Transverse colon (tissue), 4 donors: ENCODE measurements around the gene KIAA0040. TPM values are rescaled to one million over a fixed set of nuclear protein-coding genes. Genes with fewer than 3 reads are reported as not detected.

Experiments
- DNase-seq: peaks from one replicate; pipeline ENCODE4 v3.0.0-alpha.2; 2019
- H3K27ac ChIP-seq, 4 donors: fragments of 200-600 bp; sonication (generic); 2 replicates each; pipeline ENCODE4 v1.5.1; 2016 to 2018; ENCODE audit warnings: inconsistent platforms in 4 of 4
- H3K27me3 ChIP-seq: fragments of 200-600 bp; sonication (generic); 2 replicates; pipeline ENCODE4 v1.5.1; 2017; ENCODE audit warnings: inconsistent platforms
- H3K36me3 ChIP-seq, 4 donors: fragments of 200-600 bp; sonication (generic); 2 replicates each; pipeline ENCODE4 v1.5.1; 2017 to 2019; ENCODE audit warnings: inconsistent platforms in 4 of 4
- H3K4me1 ChIP-seq, 4 donors: fragments of 200-600 bp; sonication (generic); 2 replicates each; pipeline ENCODE4 v1.5.1; 2017 to 2020; ENCODE audit warnings: inconsistent platforms in 4 of 4
- H3K4me3 ChIP-seq, 4 donors: fragments of 200-600 bp; sonication (generic); 1 replicate in 1 of 4; 2 replicates in 3 of 4; pipeline versions ENCODE4 v1.5.1 to v1.6.1; 2017 to 2019; ENCODE audit warnings: inconsistent platforms in 4 of 4
- H3K9me3 ChIP-seq, 2 donors: fragments of 200-600 bp; sonication (generic); 2 replicates each; pipeline ENCODE4 v1.5.1; 2017 to 2019; ENCODE audit warnings: inconsistent platforms in 2 of 2
- EP300 ChIP-seq: sonication (generic); formaldehyde crosslinking; IDR thresholded peaks from one replicate; pipeline ENCODE4 v1.6.1; 2017; ENCODE audit warnings: antibody characterized with exemption, low read depth
- POLR2A ChIP-seq: fragments of 450-650 bp; IDR thresholded peaks from one replicate; pipeline ENCODE4 v1.6.1; 2016; ENCODE audit warnings: antibody characterized with exemption, mild to moderate bottlenecking, moderate library complexity
- POLR2AphosphoS5 ChIP-seq, 3 donors: sonication (generic); formaldehyde crosslinking; IDR thresholded peaks; one replicate each; pipeline ENCODE4 v1.6.1; 2016; ENCODE audit warnings: antibody characterized with exemption in 3 of 3
- WGBS, 2 donors: methylation state at CpG; one replicate each; pipeline ENCODE4 v1.1.5; 2018; ENCODE audit warnings: low coverage in 1 of 2; 5-methylcytosine and 5-hydroxymethylcytosine counted together
- in situ Hi-C, 4 donors: fragments of 200-750 bp; cut with MboI; loops; one replicate each; pipeline versions ENCODE4 v1.15.0 to v1.15.1; 2017; ENCODE audit warnings: low sequenced_read_pairs in 3 of 4, low pct_ligation_motif_present in 1 of 4, low pct_unique_long_range_greater_than_20kb in 1 of 4
- intact Hi-C: fragments of 100-400 bp; cut with DNase I; formaldehyde crosslinking; loops from one replicate; pipeline ENCODE4 v1.15.1; 2023; ENCODE audit warnings: low total_unique reads
- total RNA-seq, 4 donors: library from RNA; depleted of rRNA; stranded (reverse); fragments of >200 nt; gene quantifications; one replicate each; pipeline ENCODE4 v1.1.0, GENCODE V29; 2016
- TF ChIP-seq, protein P1 (sequence below), 5 experiments: fragments of 200-600 bp in 3 of 5; fragments of 450-650 bp in 2 of 5; sonication (generic) in 3 of 5; IDR thresholded peaks; 1 replicate in 2 of 5; 2 replicates in 3 of 5; pipeline ENCODE4 v1.5.1; 2016 to 2017; ENCODE audit warnings: antibody characterized with exemption in 5 of 5, inconsistent platforms in 3 of 5, mild to moderate bottlenecking in 2 of 5, moderate library complexity in 1 of 5

Gene KIAA0040
- total RNA-seq, 4 donors from 2014 or later, result 17.5 to 35.5 (median 21.2) TPM

DNA sequence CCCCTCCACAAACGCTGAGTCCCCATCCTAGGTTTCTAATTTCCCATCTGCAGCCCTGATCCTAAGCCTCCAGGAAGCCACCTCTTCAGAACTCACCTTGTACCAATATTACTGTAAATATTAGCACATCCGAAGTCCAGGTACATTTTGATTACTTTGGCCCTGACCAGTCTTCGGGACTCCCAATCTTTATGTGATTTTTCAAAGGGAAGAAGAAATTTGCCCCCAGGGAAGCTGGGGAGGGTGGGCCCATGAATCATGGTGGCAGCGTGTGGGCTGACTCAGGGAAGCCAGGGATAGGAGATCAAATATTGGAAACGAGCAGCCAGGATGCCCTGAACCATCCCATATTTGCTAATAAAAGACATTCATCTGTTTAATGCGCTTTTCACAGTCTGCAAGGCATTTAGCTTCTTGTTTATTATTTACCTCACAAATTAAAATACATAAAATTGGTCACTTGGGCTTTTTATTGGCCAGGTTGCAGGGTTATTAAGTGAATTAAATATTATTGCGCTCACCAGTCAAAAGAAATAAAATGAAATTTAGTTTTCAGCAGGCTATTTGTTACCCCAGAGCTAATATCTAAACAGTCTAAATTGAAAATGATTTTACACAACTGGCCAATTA, 46.6 kb downstream of the KIAA0040 start:
- H3K27ac ChIP-seq, result no peak overlapping the region
- H3K27me3 ChIP-seq, result peaks cover 4% of the 10 kb centered on the region
- H3K4me3 ChIP-seq, result no peak overlapping the region
- peaks cover 0 to 6% (median 0%) of the 10 kb centered on the region in 4 donors for H3K4me1 ChIP-seq
- H3K9me3 ChIP-seq, result no peaks in the 10 kb centered on the region
- 54 to 56% methylated on average over 4 to 6 of the region's 7 CpGs for WGBS, 2 donors
- no peaks in the 10 kb centered on the region for H3K36me3 ChIP-seq
- intact Hi-C loops, result loop anchor here (5.0 kb wide), 1 partner anchor 114 kb away; no protein-coding TSS in a partner anchor
- in situ Hi-C loops, result loop anchor here in 2 of 4 donors (25.0 kb wide), 2 partner anchors 109 to 384 kb away; no protein-coding TSS in a partner anchor
- TF ChIP-seq POLR2A, result no peak
- TF ChIP-seq POLR2AphosphoS5 (IDR thresholded peaks at IDR 0.05), result no peak
- no peak for DNase-seq

DNA sequence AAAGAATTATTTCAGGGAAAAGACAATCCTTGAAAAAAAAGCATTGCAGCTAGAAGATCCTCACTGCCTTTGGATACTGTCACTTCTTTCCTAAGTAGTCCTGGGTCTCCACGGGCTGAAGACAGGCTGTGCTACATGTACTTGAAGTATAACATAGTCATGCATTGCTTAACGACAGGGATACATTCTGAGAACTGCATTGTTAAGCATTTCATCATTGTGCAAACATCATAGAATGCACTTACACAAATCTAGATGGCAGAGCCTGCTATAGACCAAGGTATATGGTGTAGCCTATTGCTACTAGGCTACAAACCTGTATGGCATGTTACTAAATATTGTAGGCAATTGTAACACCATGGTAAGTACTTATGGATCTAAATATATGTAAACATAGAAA, 54.0 kb downstream of the KIAA0040 start:
- H3K4me1 ChIP-seq, result no peaks in the 10 kb centered on the region
- intact Hi-C loops, result no loop called here
- H3K9me3 ChIP-seq, result no peaks in the 10 kb centered on the region
- 35 to 57% methylated on average over 2 of the region's 2 CpGs for WGBS, 2 donors
- TF ChIP-seq, protein P1, sequence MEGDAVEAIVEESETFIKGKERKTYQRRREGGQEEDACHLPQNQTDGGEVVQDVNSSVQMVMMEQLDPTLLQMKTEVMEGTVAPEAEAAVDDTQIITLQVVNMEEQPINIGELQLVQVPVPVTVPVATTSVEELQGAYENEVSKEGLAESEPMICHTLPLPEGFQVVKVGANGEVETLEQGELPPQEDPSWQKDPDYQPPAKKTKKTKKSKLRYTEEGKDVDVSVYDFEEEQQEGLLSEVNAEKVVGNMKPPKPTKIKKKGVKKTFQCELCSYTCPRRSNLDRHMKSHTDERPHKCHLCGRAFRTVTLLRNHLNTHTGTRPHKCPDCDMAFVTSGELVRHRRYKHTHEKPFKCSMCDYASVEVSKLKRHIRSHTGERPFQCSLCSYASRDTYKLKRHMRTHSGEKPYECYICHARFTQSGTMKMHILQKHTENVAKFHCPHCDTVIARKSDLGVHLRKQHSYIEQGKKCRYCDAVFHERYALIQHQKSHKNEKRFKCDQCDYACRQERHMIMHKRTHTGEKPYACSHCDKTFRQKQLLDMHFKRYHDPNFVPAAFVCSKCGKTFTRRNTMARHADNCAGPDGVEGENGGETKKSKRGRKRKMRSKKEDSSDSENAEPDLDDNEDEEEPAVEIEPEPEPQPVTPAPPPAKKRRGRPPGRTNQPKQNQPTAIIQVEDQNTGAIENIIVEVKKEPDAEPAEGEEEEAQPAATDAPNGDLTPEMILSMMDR (IDR thresholded peaks at IDR 0.05), result no peak
- TF ChIP-seq POLR2AphosphoS5 (IDR thresholded peaks at IDR 0.05) (no peak), POLR2A (no peak), EP300 (no peak)
- no peaks in the 10 kb centered on the region for H3K36me3 ChIP-seq
- H3K27me3 ChIP-seq, result no peaks in the 10 kb centered on the region
- no peak overlapping the region for H3K4me3 ChIP-seq
- in situ Hi-C loops, result loop anchor here in 2 of 4 donors (25.0 kb wide), 2 partner anchors 101 to 376 kb away; no protein-coding TSS in a partner anchor
- H3K27ac ChIP-seq, result no peak overlapping the region
- no peak for DNase-seq

DNA sequence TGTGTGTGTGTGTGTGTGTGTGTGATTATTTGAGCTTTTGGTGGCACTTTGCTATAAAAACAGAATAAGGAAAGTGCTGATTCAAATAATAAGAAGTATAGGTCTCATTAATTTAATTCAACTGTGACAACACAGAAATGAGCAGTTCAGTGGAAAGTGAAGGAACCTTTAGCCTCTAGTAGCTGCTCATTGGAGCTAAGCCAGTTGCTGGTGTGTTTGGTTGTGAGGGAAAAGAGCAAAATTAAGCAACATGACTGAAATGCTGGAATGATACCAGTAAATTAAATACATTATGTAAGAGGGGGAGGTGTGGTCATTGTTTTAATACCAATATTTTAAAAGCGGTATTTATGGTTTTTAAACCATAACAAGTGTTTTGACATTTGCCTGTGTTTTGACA, 55.2 kb downstream of the KIAA0040 start:
- no peak overlapping the region for H3K27ac ChIP-seq
- intact Hi-C loops (no loop called here), in situ Hi-C loops (loop anchor here in 2 of 4 donors (25.0 kb wide), 2 partner anchors 100 to 375 kb away; no protein-coding TSS in a partner anchor)
- no peaks in the 10 kb centered on the region for H3K27me3 ChIP-seq
- no peak overlapping the region for H3K4me3 ChIP-seq
- no peak for TF ChIP-seq EP300
- TF ChIP-seq, protein P1 (IDR thresholded peaks at IDR 0.05), result no peak
- TF ChIP-seq POLR2A, result no peak
- TF ChIP-seq POLR2AphosphoS5 (IDR thresholded peaks at IDR 0.05), result no peak
- DNase-seq, result no peak
- 75 to 86% methylated on average over 1 of the region's 1 CpG for WGBS, 2 donors
- H3K9me3 ChIP-seq, result no peaks in the 10 kb centered on the region
- no peaks in the 10 kb centered on the region for H3K36me3 ChIP-seq
- H3K4me1 ChIP-seq, result no peaks in the 10 kb centered on the region

DNA sequence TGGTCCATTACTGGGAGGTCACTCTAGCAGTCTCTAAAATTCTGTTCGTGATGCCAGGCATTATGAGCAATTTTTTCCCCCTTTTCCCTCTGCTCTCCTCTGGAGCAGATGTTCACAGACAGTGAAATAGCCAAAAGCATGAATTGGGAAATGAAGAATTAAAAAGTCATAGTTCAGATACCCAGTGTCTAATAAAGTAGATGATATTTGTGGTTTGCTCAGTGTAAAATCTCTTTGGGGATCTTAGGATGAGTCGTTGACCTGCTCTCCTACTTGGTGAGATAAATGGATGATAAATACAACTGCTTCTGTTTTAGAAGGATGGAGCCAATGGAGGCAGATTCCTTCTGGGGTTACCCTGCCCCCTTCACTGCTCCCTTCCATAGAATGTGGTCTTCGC, 56.3 kb downstream of the KIAA0040 start:
- Histone ChIP-seq H3K4me3 (no peak overlapping the region), H3K36me3 (no peaks in the 10 kb centered on the region), H3K4me1 (peaks cover 0 to 8% (median 2%) of the 10 kb centered on the region in 4 donors), H3K27me3 (no peaks in the 10 kb centered on the region), H3K27ac (no peak overlapping the region), H3K9me3 (no peaks in the 10 kb centered on the region)
- in situ Hi-C loops (loop anchor here in 2 of 4 donors (25.0 kb wide), 2 partner anchors 99 to 374 kb away; no protein-coding TSS in a partner anchor), intact Hi-C loops (no loop called here)
- TF ChIP-seq POLR2A (no peak), EP300 (no peak), POLR2AphosphoS5 (IDR thresholded peaks at IDR 0.05) (no peak)
- TF ChIP-seq, protein P1 (IDR thresholded peaks at IDR 0.05), result no peak
- 75 to 77% methylated on average over 3 of the region's 3 CpGs for WGBS, 2 donors
- DNase-seq, result no peak
